Prostate gland (tissue), 2 donors: ENCODE results near the gene RHBDL3.

ENCODE experiments used
- POLR2A ChIP-seq: fragments of 450-650 bp; IDR thresholded peaks from one replicate; pipeline ENCODE4 v1.6.1; 2016; ENCODE audit warnings: antibody characterized with exemption, mild to moderate bottlenecking
- TF ChIP-seq, protein P1 (sequence below), 4 experiments: fragments of 200-600 bp in 2 of 4; fragments of 450-650 bp in 2 of 4; sonication (generic) in 2 of 4; IDR thresholded peaks; 1 replicate in 3 of 4; 2 replicates in 1 of 4; pipeline ENCODE4 v1.5.1; 2016 to 2019; ENCODE audit warnings: antibody characterized with exemption in 4 of 4, mild to moderate bottlenecking in 2 of 4, moderate library complexity in 2 of 4

DNA sequence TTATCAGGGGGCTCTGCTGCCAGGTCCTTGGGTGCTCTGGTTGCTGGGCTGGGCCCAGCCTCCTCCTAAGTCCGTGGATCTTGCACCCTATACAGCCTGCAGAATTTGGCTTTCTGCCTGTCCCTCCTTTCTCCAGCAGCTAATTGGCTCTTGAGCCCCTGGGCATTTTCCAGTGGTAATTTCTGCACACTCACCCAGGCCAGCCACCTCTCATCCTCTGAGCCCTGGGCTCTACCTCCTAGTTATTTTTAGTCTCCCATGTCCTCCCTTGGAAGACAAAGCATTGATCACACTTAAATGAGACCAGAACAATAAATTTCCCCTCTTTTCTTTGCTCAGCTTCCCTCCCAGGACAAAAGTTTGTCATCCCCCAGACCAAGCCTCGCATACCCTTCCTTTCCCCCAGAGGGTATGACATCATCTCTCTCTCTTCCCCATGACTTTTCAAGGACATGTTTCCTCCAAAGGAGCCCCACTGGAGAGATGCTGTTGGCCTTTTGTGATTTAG is 38.2 kb downstream of the RHBDL3 start:
- TF ChIP-seq POLR2A = no peak
- TF ChIP-seq, protein P1, sequence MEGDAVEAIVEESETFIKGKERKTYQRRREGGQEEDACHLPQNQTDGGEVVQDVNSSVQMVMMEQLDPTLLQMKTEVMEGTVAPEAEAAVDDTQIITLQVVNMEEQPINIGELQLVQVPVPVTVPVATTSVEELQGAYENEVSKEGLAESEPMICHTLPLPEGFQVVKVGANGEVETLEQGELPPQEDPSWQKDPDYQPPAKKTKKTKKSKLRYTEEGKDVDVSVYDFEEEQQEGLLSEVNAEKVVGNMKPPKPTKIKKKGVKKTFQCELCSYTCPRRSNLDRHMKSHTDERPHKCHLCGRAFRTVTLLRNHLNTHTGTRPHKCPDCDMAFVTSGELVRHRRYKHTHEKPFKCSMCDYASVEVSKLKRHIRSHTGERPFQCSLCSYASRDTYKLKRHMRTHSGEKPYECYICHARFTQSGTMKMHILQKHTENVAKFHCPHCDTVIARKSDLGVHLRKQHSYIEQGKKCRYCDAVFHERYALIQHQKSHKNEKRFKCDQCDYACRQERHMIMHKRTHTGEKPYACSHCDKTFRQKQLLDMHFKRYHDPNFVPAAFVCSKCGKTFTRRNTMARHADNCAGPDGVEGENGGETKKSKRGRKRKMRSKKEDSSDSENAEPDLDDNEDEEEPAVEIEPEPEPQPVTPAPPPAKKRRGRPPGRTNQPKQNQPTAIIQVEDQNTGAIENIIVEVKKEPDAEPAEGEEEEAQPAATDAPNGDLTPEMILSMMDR (IDR thresholded peaks at IDR 0.05) = no peak
